PC-9 (cell line): ENCODE results near the gene TRMT2A.

ENCODE experiments used
- EZH2 ChIP-seq: fragments of 200-600 bp; sonication (generic); IDR thresholded peaks from 2 replicates; pipeline ENCODE4 v1.8.0; 2017; ENCODE audit warnings: antibody characterized with exemption, low read depth
- TF ChIP-seq, protein P1 (sequence below): fragments of 200-600 bp; sonication (generic); conservative IDR thresholded peaks from 2 replicates; pipeline ENCODE4 v1.6.1; 2017; ENCODE audit warnings: mixed run types, antibody characterized with exemption, mild to moderate bottlenecking, moderate library complexity

DNA sequence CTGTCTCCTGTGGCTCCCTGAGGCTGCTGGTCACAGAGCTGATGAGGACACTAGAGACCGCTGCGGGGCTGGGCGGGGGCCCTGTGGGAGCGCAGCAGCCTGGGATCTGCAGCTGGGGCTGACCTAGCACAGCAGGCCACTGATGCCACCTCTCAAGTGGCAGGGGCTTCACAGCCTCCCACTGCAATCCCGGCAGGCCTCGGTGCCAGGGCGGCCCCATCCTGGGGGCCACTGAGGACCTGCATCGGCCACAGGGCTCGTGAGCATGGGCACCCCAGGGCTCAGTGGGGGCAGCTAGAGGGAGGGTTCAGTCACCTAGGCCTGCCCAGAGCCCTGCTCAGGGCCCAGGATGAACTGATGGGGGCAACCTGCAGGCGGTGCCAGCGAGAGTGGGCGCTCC is 48.4 kb upstream of the TRMT2A start:
- TF ChIP-seq, protein P1, sequence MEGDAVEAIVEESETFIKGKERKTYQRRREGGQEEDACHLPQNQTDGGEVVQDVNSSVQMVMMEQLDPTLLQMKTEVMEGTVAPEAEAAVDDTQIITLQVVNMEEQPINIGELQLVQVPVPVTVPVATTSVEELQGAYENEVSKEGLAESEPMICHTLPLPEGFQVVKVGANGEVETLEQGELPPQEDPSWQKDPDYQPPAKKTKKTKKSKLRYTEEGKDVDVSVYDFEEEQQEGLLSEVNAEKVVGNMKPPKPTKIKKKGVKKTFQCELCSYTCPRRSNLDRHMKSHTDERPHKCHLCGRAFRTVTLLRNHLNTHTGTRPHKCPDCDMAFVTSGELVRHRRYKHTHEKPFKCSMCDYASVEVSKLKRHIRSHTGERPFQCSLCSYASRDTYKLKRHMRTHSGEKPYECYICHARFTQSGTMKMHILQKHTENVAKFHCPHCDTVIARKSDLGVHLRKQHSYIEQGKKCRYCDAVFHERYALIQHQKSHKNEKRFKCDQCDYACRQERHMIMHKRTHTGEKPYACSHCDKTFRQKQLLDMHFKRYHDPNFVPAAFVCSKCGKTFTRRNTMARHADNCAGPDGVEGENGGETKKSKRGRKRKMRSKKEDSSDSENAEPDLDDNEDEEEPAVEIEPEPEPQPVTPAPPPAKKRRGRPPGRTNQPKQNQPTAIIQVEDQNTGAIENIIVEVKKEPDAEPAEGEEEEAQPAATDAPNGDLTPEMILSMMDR, result no peak
- TF ChIP-seq EZH2, result no peak
